ENCODE results near the gene OR2C1.

Gene OR2C1

GRCh38 chr16:3400779-3401688, 45.3 kb downstream of the OR2C1 start, which contains the start of the genes ZNF174 and ZSCAN32:
TSS of gene ZNF174 (plus strand) at chr16:3401215. CDS start at chr16:3402005, 790 bp downstream.
TSS of gene ZSCAN32 (minus strand) at chr16:3401004. CDS start at chr16:3397557, 3,447 bp downstream.
- DNase-seq = peak; percentile 99

DNA sequence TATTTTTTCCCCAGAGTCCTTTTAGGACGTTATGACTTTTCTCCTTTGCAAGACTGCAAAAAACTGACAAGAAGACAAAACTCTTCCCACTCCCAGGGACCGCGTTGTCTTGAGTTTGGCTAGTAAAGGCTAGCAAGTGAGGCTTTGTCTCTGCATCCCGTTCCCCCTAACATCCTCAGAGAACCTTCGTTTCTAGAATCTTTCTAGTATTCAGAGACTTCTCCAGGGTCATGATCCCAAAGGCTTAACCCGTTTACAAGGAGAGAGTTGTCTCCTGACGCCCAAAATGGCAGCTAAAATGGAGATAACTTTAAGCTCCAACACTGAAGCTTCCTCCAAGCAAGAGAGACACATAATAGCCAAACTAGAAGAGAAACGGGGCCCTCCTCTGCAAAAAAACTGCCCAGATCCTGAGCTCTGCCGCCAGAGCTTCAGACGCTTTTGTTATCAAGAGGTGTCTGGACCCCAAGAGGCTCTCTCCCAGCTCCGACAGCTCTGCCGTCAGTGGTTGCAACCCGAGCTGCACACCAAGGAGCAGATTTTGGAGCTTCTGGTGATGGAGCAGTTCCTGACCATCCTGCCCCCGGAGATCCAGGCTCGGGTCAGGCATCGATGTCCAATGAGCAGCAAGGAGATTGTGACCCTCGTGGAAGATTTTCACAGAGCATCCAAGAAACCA, 46.2 kb downstream of the OR2C1 start:
- peak; percentile 2 for DNase-seq
